IPS DF 4.7 (cell line): Measurements from ENCODE around the gene RAPGEF4.

Experiments
- DNase-seq: peaks from one replicate; pipeline ENCODE4 v3.0.0-alpha.2; 2013; ENCODE audit warnings: low spot score; ENCODE audit errors: extremely low read depth

The RAPGEF4 gene

DNA sequence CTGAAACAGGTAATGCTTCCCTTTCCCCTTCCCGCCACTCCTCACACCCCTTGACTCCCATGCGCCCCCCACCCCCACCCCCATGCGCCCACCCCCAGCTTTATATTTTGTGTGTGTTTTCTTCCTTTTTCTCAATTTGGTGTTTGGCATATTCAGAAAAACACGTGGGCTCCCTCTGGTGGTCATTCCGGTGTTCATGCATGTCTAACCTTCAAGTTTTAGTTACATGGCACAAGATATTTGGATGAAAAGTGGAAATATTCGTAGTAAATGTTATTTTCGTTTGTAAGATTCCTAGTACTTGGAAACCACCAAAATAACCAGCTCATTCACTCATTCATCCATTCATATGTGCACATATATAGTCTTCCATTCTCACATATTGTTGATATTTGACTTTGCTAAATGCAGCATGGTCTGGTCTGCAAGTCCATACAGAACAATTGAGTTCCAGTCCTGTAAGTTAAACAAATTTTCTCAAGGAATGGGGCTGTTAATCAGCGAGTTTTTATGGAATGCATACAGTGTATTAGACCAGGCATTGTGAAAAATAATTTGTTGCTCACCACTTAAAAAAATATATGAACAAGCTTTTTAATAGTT, 196.4 kb downstream of the RAPGEF4 start:
- no peak for DNase-seq

DNA sequence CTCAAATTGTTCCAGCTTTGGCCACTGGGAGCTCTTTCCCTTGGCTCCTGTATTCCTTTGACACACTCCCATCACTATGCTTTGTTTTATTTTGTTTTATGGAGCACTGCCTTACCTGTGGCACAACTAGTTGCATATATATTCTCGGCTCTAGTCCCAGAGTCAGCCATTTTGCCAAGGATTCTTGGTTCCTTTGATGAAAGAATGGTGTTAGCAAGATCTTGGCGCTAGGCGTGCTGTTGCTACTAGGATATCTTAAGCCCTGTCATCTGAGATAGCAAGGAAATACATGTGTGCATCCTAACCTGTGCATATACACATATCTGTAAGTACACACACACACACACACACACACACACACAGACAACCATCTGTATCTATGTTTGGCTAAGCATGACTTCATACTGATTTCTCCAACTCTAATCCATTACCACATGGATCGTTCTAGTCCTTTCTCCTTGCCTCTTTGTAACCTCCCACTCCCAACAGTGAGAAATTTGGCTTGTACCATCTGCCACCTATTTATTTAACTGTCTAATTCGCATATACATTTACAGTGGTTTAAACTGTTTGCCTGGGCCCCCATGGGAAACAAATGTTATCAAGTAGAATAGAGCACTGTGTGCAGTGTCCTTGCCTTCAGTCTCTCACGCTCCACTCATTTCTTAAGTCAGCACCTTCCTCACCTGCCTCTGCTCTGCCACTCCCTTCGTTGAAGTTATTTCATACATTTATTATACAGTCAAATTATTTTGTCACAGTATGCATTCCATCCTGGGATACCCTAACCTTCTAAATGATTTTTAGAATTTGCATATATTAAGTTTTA, 202.5 kb downstream of the RAPGEF4 start:
- DNase-seq, result no peak

DNA sequence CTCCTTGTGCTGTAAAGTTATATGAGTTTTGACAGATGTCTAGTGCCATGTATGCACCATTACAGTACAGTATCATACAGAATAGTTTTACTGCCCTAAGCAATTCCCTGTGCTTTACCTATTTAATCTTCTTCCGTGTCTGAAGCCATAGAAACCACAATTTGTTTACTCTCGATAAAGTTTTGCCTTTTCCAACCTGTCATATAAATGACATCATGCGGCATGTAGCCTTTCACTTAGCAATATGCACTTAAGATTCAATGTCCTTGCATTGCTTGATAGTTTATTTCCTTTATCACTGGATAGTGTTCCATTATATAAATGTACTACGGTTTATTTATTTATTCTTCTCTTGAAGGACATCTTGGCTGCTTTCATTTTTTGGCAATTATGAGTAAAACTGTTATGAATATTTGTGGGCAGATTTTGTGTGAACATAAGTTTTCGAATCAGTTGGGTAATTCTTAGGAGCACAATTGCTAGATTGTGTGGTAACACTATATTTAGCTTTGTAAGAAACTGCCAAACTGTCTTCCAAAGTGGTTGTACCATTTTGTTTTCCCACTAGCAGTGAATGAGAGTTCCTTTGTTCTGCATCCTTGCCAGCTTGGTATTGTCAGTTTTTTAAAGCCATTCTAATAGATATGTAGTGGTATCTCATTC, 203.2 kb downstream of the RAPGEF4 start:
- DNase-seq, result no peak

DNA sequence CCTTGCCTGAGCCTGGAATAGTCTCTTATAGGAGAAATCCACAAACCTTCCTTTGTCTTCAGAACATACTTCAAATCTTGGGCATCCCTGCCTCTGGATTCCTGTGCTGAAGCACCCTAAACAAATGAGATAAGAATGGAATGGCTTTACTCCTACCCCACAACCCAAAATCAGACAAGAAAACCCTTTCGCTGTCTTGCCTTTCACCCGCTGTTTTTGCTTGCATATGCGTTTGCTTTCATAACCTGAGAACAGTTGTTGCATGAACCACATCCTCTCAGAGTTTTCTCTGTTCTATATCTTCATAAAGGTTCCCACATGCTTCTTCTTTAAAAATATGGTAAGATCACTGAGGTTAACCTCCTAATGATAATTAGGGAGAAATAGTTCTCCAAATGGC, 207.9 kb downstream of the RAPGEF4 start:
- DNase-seq, result no peak

DNA sequence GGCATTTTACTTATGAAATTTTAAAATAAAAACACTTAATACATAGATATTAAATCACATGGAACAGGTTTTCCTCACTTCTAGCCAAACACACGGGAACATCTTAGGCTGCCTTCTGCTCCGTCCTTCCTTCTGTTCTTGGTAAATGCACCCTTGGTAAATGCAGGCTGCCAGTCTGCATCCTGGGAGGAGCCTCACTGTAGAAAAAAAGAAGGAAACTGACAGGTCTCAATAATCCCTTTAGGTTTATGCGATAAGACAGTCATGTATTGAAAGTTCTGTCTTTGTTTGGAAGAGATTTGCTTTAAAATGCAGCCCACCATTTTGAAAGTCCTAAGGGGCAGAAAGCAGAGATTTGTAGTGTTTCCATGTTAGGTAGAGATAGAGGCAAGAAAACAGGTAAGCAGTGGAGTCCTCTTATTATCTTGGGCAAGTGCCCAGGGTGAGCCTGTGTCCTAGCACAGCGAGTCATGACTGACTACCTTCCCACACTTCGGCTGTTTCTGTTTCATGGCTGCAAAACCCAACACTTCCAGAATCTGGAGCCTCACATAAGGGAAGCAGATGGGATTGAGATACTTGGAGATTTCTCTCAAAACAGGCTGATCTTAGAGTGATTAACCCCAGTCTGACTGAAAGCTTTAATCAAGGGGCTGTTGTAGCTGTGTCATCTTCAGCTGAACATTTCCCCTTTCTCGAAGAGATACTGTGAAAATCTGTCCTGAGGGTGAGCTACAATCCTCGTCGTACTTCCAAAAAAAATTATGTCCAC, 208.6 kb downstream of the RAPGEF4 start:
- DNase-seq, result no peak

DNA sequence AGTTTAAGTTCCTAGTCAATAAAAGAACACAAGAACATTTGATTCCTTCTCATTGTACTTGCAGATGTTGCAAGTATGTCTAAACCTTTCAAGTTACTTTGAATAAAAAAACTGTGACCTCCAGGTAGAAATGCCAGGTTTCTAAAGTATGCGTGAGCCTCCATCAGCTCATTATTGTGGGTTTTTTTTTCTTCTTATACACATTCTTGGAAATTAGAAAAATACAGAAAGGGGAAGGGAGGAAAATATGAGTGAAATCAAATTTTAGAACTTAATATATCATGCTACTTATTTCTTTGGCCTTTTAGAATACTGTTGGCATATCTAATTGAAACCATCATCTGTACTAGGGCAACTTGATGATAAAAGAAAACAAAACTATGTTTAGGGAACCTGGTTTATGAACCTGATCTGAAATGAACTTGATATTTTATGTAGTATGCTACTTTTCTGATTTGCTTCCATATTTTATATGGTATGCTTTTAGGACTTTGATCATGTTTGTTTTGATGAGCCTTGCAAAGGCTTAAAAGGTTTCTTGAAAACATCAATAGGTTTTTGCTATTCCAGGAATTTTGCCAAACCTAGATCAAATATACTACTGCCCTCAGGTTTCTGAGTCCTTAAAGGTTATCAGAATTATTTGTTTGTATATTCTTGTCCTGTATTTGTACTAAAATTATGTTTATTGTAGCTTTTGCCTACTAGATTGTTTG, 209.3 kb downstream of the RAPGEF4 start:
- no peak for DNase-seq

DNA sequence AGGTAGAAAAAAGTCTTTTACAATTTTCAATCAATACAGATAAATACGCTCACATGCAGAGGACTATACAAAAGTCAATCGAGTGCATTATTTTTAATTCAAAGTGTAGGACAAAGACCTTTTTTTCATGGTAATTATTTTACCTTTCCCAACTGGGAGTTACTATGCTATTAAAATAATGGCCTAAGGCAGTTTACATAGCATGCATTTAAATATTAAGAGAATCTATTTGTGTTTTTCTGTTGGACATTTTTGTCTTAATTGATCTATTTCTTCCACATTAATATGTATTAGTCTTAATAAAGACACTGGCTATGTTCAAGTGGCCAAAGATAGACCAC, 209.8 kb downstream of the RAPGEF4 start:
- DNase-seq, result no peak

DNA sequence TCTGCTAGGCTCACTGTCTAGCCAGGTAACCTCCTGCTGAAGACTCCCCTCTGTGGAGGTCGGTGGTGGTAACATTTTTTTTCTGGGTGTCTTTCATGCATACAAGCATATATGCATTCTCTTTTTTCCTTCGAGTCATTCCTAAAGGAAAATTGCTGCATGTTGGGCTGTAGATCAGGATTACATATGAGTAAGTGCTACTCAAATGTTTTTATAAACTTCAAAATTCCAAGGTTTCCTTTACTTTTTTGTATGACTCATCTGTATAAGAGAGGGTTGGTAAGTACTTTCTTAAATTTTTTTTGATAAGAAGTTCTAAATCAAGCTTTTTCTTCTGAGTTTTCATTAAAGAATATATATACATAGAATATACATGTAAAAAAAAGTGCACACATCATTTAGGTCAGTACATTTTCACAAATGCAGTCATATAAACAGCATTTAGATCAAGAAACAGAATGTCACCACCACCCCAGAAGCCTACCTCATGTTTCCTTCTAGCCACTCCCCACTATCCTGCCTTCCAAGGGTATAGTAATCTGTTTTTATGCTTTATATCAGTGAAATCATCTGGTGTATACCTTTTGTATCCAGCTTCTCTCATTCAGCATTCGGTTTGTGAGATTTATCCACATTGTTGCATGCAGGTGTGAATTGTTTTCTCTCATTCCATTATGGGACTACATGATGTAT, 212.0 kb downstream of the RAPGEF4 start:
- DNase-seq, result no peak

DNA sequence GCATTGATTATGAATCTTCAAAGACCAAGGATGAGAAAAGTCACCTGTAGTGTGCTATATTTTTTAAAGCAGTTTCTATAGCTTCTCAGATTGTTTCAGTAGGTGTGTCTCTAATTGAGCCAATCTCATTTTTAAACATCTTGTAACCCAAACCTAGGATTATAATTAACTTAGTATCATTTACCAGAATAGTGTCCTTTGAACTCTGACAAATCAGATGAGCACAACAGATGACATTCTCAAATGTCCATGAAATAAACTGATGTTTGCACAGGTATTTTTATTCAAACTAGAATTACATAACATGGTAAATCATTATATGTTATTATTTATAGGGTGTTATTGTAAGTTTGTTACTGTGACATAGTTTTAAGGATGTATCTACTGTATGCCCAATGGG, 213.9 kb downstream of the RAPGEF4 start:
- no peak for DNase-seq

DNA sequence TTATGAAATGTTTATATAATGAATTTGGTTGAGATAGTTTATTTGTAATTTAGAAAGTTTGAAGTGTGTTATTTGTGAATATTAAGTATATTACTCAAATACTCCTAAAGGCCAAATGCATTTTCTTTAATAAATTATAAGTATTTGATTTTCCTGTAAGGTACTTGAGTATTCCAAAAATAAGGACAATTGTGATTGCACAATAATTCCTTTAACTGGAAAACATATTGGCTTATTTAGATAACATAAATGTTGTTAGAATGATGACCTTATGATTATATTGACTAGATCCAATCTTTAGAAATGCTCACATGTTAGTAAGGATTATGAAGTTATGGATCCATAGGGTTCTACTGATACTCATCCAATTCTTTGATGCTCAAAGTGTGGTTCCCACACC, 214.9 kb downstream of the RAPGEF4 start:
- DNase-seq, result no peak

DNA sequence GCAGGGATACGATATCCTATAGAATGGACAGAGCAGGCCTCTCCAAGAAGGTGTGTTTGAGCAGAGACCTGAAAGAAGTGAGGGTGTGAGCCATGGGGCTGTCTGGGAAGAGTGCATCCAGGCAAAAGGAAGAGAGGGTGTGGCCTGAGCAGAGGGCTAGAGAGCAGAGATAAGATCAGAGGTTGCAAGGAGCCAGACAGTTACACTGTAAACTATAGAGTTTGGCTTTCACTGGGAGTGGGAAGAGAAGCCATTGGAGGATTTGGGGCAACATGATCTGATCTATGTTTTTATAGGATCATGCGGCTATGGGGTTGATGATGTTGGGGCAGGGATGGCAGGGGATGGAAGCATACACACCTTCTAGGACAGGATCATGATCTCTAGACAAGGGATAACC, 215.9 kb downstream of the RAPGEF4 start:
- no peak for DNase-seq

DNA sequence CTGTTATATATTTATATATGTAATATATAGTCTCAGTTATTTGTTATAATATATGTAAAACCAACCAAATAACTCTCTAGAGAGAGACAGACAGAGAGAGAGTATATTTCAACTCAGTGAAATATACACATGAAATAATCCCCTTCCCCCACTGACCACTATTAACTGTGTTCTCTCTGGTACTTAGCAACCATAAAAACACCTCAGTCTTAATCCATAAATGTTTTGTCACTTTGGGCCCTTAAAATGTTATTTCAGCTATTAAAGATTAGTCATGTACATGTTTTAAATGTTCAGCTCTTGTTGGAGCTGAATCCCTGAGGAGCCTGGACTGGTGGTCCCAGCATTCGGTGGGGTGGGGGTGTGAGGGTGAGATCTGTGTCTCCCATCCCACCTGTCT, 217.8 kb downstream of the RAPGEF4 start:
- no peak for DNase-seq

DNA sequence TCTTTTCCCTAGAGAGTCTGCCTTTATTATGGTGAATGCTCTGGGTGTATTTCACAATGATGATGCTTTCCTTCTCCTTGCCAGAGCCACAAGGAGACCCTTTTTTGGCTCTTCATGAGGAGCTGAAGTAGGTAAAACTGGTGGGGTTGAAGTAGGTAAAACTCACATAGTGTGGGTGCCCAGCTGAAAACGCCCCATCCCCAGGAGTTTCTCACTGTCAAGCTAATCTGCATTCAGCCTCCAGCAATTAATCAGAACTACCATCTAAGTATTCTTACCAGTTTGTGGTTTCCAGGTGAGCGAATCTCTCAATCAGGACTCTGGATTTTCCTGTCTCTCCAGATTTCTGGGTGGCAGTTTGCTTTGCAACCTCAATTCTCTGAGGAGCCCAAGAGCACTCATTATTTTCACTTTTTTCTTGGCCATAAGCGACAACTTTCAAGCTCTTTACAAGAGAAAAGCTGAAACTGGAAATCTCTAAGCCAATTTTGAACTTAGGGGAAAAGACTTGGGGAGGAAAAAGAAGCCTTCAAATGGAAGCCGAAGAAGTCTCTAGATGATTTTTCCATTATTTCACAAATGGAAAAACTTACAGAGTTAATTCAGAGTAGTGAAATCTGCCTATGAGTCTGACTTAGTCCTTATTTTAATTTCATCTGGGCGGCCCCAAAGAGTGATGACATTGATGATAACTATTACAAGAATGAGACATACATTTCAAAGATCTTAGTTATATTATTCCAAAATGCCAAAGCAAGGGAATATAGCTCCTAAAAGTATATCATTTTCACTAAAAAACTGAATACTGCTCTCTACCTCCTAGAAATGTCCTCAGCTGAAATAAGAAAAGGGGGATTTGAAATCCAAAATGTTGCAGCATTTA, 218.6 kb downstream of the RAPGEF4 start:
- no peak for DNase-seq

DNA sequence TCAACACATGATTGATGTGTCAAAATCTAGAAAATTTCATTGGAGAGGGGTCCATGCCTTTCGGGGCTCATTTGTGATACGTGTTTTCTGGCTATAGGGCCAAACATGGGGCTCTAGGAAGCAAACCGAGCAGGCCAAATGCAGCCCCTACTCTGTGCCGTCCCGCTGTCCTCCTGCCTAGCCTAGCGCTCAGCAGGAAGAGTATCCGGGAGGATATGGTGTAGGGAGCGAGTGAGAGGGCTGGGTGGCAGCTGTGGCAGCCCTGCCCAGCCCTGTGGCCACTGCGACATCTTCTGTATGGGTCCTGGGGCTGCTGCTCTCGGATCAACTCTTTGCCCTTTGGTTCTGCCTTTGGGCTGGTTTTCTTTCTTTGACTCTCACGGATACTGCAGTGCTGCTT, 219.9 kb downstream of the RAPGEF4 start:
- no peak for DNase-seq

DNA sequence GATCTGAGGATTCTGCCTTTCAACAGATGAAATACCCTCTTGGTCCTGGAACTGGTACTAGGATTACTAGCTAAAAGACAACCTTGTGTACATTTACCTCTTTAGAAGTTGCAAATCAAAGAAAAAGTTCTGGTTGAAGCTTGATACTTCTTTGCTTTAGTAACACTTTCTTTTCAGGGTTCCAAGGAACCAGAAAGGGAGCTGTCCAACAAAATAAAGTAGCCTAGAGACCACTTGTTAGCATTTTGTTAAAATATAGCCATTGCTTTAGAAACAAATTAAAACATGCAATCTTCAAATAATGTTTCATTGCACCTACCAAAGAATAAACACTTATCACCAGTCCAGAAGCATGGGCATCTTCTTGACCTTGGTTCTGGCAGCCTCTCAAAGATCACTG, 222.1 kb downstream of the RAPGEF4 start:
- no peak for DNase-seq

DNA sequence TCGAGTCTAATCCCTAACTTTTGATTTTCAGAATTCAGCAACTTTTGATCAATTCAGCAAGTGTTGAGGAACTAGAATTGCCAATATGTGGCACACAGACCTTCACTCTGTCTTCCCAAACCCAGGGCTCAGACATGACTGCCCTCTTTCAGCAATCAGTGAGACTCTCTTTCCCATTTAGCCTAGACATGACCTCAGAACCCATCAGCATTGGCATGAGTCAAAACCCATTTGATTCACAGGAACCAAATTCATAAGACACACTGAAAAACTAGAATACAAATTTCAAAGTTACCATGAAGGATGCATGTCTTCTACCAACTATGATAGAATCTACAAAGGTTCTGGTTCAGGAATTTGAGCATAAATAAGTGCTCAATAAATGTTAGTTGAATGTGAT, 226.4 kb downstream of the RAPGEF4 start:
- no peak for DNase-seq

DNA sequence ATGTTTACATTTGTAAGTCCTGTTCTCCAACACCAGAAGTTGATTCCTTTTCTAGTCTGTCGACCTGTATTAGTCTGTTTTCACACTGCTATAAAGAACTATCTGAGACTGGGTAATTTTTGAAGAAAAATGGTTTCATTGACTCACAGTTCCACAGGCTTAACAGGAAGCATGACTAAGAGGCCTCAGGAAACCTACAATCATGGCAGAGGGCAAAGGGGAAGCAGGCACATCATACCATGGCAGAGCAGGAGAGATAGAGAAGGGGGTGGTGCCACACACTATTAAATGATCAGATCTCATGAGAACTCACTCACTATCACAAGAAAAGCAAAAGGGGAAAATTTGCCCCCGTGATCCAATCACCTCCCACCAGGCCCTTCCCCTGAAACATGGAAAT, 227.2 kb downstream of the RAPGEF4 start:
- DNase-seq, result no peak

DNA sequence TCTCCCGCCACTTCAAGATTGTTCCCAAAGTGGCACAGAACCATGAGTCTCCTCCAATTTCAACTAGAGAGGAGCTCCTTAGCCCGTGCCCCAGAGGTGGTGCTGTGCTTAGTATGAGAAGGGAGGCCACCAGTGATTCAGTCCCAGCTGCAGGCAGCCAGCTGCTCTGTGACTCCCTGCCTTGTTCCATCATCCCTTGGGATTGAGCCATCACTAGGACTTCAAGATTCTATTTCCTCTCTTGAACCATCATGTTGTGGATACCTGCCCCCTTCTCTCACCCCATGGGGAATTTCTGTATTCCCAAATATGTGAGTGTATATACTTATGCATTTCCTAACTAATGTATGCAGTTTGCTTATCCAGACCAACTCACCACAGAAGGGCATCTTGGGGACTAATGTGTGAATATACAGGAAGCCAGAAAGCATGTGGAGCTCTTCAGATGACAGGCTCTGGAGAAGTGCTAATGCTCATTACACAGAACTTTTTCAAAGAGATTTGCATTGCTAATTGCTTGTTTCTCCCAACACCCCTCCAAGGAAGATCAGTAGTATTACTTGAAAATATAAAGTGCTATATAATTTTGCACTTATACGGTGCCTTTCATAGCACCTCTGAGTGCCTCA, 229.0 kb downstream of the RAPGEF4 start:
- no peak for DNase-seq
